Lung (tissue), 12 donors: ENCODE data around the gene ADRA2B. TPM values are rescaled to one million over a fixed set of nuclear protein-coding genes. Genes with fewer than 3 reads are reported as not detected.

Experiments
- ATAC-seq: fragments of 200-7000 bp; cut with Tn5 transposase; one replicate; pipeline ENCODE4 v1.9.1; 2020; ENCODE audit warnings: moderate number of reproducible peaks; ENCODE audit not compliant: insufficient read depth, low FRiP score
- DNase-seq, 3 donors: peaks; one replicate each; pipeline ENCODE4 v3.0.0-alpha.2; 2013 to 2017
- H3K27ac ChIP-seq, 2 donors: one replicate each; pipeline ENCODE4 v1.5.1; 2013; ENCODE audit warnings: mild to moderate bottlenecking in 2 of 2, moderate library complexity in 2 of 2, control low read depth in 1 of 2, inconsistent platforms in 1 of 2, low read depth in 1 of 2, low read length in 1 of 2
- H3K27me3 ChIP-seq, 3 donors: one replicate each; pipeline ENCODE4 v1.5.1; 2013; ENCODE audit warnings: low read length in 2 of 3; ENCODE audit not compliant: control insufficient read depth in 3 of 3, insufficient read depth in 3 of 3
- H3K36me3 ChIP-seq, 4 donors: one replicate each; pipeline ENCODE4 v1.5.1; 2013; ENCODE audit warnings: low read length in 4 of 4, mild to moderate bottlenecking in 1 of 4, moderate library complexity in 1 of 4; ENCODE audit not compliant: control insufficient read depth in 4 of 4, insufficient read depth in 4 of 4
- H3K4me1 ChIP-seq, 5 donors: one replicate each; pipeline ENCODE4 v1.5.1; 2013; ENCODE audit warnings: low read length in 5 of 5, mild to moderate bottlenecking in 2 of 5, moderate library complexity in 1 of 5; ENCODE audit not compliant: control insufficient read depth in 5 of 5, insufficient read depth in 5 of 5
- H3K4me3 ChIP-seq: one replicate; pipeline ENCODE4 v1.5.1; 2013; ENCODE audit warnings: mild to moderate bottlenecking, control low read depth, moderate library complexity
- H3K9ac ChIP-seq, 2 donors: one replicate each; pipeline ENCODE4 v1.5.1; 2013; ENCODE audit warnings: low read length in 2 of 2, control low read depth in 1 of 2; ENCODE audit not compliant: insufficient read depth in 1 of 2
- H3K9me3 ChIP-seq, 4 donors: one replicate each; pipeline ENCODE4 v1.5.1; 2013; ENCODE audit warnings: low read length in 3 of 4, mild to moderate bottlenecking in 1 of 4, moderate library complexity in 1 of 4; ENCODE audit not compliant: control insufficient read depth in 4 of 4, insufficient read depth in 3 of 4
- CTCF ChIP-seq: IDR thresholded peaks from 2 replicates; pipeline ENCODE4 v1.5.1; 2012; ENCODE audit warnings: mild to moderate bottlenecking; ENCODE audit errors: control extremely low read depth, extremely low read depth
- WGBS, 2 donors: extraction: QIAGEN DNeasy Blood & Tissue Kit; methylation state at CpG; one replicate each; pipeline ENCODE4 v1.1.7; 2013; 5-methylcytosine and 5-hydroxymethylcytosine counted together
- polyA plus RNA-seq, 2 donors: library from polyadenylated mRNA; stranded (reverse); fragments of 200-250 nt; gene quantifications; one replicate each; pipeline ENCODE4 v1.2.1, GENCODE V29; 2013
- total RNA-seq, 2 donors: library from RNA; depleted of rRNA in 1 of 2; stranded (reverse); fragments of >200 nt in 1 of 2; gene quantifications; one replicate each; pipeline ENCODE4 v1.2.1, GENCODE V29; 2014 to 2021
- donor health status: control.
- donor health status: control.
- donor health status: Bipolar disorder and iron deficiency.
- donor health status: healthy.
- donor health status: DM: yes; HTN: yes; CAD: no.

Gene ADRA2B
- total and polyA plus RNA-seq, 4 donors: 0.21 to 0.88 (median 0.28) TPM

- no peak overlapping the region for H3K4me3 ChIP-seq
- H3K27ac ChIP-seq: no peak overlapping the region
- DNase-seq: no peak
- H3K36me3 ChIP-seq: no peaks in the 10 kb centered on the region
- H3K4me1 ChIP-seq: peaks cover 0 to 2% (median 0%) of the 10 kb centered on the region in 5 donors
- no peak for TF ChIP-seq CTCF
- no peaks in the 10 kb centered on the region for H3K9me3 ChIP-seq
- WGBS, 2 donors: 67 to 77% methylated on average over 7 of the region's 7 CpGs
- no peak overlapping the region for H3K9ac ChIP-seq
- no peak for ATAC-seq
- no peaks in the 10 kb centered on the region for H3K27me3 ChIP-seq
These were observed 21.2 kb downstream of the ADRA2B start for GRCh38 chr2:96095116-96095636.

DNA sequence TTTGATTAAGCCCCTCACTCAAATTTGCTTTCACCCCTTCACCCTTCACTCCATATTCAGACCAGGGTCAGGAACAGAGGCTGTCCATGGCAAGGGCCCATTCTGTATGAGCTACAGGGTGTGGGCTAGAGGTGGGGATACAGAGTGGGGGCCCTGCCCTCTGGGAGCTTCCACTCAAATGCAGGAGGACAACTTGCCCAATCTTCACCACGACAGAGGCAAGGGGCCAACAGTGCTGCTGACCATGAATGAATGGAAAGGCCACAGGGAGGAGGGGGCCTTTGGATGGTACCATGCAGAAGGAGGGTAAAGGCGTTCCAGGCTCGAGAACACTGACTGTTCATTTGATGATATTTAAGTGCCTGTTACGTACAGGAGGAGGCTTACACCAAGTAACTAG is 22.8 kb downstream of the ADRA2B start:
- no peaks in the 10 kb centered on the region for H3K9me3 ChIP-seq
- peak in 1 of 3 donors; percentile 3 for DNase-seq
- WGBS, 2 donors: 92 to 94% methylated on average over 4 of the region's 4 CpGs

DNA sequence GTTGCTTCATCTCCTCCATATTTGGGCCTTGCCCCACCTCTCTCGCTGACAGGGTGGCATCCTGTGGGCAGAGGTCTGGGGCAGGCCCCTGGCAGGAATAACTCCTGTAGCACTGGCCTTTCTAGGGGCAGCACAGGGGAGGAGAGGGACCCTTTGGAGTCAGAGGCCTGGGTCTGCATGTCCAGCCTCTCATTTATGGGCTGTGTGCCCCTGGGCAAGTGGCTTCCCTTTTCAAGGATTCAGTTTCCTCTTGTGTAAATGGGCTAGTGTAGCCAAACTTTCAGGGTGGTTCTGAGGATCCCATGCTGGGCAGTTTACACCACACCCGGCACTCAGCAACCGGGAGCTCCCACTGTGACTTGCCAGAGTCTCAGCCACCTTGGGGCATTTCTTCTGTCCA is 23.4 kb downstream of the ADRA2B start:
- ATAC-seq: no peak
- peak in 1 of 3 donors; percentile 7 for DNase-seq
- 40 to 74% methylated on average over 3 of the region's 3 CpGs for WGBS, 2 donors

More for the DNA sequence above, 22.8 kb downstream of the ADRA2B start:
- TF ChIP-seq CTCF: no peak
- no peak overlapping the region for H3K9ac ChIP-seq
- no peaks in the 10 kb centered on the region for H3K27me3 ChIP-seq
- H3K4me1 ChIP-seq: peaks cover 0 to 7% (median 0%) of the 10 kb centered on the region in 5 donors
- no peak for ATAC-seq
- no peak overlapping the region for H3K27ac ChIP-seq
- no peaks in the 10 kb centered on the region for H3K36me3 ChIP-seq
- H3K4me3 ChIP-seq: no peak overlapping the region

More for the DNA sequence above, 23.4 kb downstream of the ADRA2B start:
- Histone ChIP-seq H3K27me3 (no peaks in the 10 kb centered on the region), H3K27ac (no peak overlapping the region), H3K4me3 (no peak overlapping the region), H3K36me3 (no peaks in the 10 kb centered on the region), H3K9me3 (no peaks in the 10 kb centered on the region), H3K9ac (no peak overlapping the region), H3K4me1 (peaks cover 0 to 7% (median 0%) of the 10 kb centered on the region in 5 donors)
- TF ChIP-seq CTCF: no peak
